D721Med (cell line): ENCODE results near the gene HRH3.

Experiments used
- DNase-seq: peaks from one replicate; pipeline ENCODE4 v3.0.0; 2011; ENCODE audit warnings: low spot score; ENCODE audit not compliant: insufficient read length
- FAIRE-seq: peaks from 2 replicates; lab custom pipeline; 2011; peaks lifted over from hg19 to GRCh38; lab: Jason Lieb, UNC
- CTCF ChIP-seq: IDR thresholded peaks from 2 replicates; pipeline ENCODE4 v1.5.1; 2012; ENCODE audit warnings: mild to moderate bottlenecking, control low read depth; ENCODE audit not compliant: insufficient read depth; ENCODE audit errors: missing control alignments

The HRH3 gene

DNA sequence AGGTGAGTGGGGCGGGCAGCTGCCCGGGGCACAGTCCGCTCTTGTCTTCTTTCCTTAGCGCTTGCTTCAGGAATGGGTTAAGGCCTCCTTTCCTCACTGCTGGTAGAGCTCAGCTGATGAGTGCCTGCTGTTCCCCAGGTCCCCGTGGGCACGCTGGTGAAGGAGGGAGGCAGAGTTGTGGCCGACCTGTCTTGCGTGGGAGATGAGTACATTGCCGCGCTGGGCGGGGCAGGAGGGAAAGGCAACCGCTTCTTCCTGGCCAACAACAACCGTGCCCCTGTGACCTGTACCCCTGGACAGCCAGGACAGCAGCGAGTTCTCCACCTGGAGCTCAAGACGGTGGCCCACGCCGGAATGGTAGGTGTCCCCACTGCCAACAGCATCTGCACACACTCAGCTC, 21.6 kb downstream of the HRH3 start:
- no peak for TF ChIP-seq CTCF
- DNase-seq, result no peak
- no peak for FAIRE-seq

GRCh38 chr20:62197801-62198200, 22.3 kb downstream of the HRH3 start:
- TF ChIP-seq CTCF, result no peak
- FAIRE-seq (no peak), DNase-seq (no peak)

DNA sequence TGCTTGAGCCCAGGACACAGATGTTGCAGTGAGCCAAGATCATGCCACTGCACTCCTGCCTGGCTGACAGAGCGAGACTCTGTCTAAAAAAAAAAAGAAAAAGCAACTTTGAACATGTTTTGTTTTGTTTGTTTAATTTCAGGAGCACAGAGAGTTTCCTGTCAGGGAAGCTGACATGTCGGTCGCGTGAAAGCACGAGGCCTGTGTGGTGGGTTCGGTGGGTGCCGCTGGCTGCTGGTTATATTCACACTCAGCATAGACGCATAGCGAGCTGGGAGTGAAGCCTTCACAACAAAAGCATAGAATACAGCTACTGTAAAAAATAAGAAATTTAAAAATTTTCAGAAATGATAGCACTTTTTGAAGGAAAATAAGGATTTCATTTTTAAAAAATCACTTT, 22.8 kb downstream of the HRH3 start:
- TF ChIP-seq CTCF, result no peak
- FAIRE-seq (no peak), DNase-seq (no peak)

DNA sequence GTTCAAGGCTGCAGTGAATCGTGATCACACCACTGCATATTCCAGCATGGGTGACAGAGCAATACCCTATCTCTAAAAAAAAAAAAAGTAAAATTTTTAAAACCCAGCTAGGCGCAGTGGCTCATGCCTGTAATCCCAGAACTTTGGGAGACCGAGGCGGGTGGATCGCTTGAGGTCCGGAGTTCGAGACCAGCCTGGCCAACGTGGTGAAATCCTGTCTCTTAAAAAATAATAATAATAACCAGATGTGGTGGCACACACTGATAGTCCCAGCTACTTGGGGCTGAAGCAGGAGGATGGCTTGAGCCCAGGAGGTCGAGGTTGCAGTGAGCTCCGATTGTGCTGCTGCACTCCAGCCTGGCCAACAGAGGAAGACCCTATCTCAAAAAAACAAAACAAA, 23.8 kb downstream of the HRH3 start:
- TF ChIP-seq CTCF, result no peak
- FAIRE-seq, result no peak
- no peak for DNase-seq

DNA sequence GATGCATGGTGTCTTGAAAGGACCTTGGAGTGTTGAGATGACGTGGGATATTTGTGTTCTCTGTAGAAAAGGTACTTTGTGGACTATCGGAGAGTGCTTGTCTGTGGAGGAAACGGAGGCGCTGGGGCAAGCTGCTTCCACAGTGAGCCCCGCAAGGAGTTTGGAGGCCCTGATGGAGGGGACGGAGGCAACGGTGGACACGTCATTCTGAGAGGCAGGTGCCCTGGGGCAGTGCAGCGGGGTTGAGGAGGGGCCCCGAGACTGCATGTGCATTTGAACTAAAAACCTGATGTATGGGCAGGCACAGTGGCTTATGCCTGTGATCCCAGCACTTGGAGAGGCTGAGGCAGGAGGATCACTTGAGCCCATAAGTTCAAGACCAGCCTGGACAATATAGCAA, 24.3 kb downstream of the HRH3 start:
- no peak for FAIRE-seq
- no peak for TF ChIP-seq CTCF
- no peak for DNase-seq

- TF ChIP-seq CTCF, result no peak
- FAIRE-seq (no peak), DNase-seq (no peak)
Observed at GRCh38 chr20:62195075-62195405, 25.0 kb downstream of the HRH3 start.

- no peak for TF ChIP-seq CTCF
- DNase-seq (no peak), FAIRE-seq (no peak)
Observed at GRCh38 chr20:62193079-62194025, 26.7 kb downstream of the HRH3 start.
